Nephron progenitor cell (in vitro differentiated cells): ENCODE results near the gene HAPSTR1.
"Not testable (repeated sequence)": the region's sequence is repeated elsewhere in the genome, so short reads cannot be mapped to it uniquely, and the experiment has no call there.

Experiments used
- DNase-seq: peaks from one replicate; pipeline ENCODE4 v3.0.0; 2021
- H3K27ac Mint-ChIP-seq: 2 replicates; pipeline ENCODE4 v1.8.0; 2021; ENCODE audit warnings: mild to moderate bottlenecking, moderate library complexity, mixed read lengths
- H3K27me3 Mint-ChIP-seq: 2 replicates; pipeline ENCODE4 v1.8.0; 2021; ENCODE audit warnings: mild to moderate bottlenecking, low read depth, mixed read lengths; ENCODE audit not compliant: poor library complexity
- H3K36me3 Mint-ChIP-seq: 2 replicates; pipeline ENCODE4 v1.8.0; 2021; ENCODE audit warnings: low read depth, mixed read lengths
- H3K4me1 Mint-ChIP-seq: 2 replicates; pipeline ENCODE4 v1.8.0; 2021; ENCODE audit warnings: mixed read lengths
- H3K4me3 Mint-ChIP-seq: 2 replicates; pipeline ENCODE4 v1.8.0; 2021; ENCODE audit warnings: mild to moderate bottlenecking, moderate library complexity, mixed read lengths
- H3K9me3 Mint-ChIP-seq: 2 replicates; pipeline ENCODE4 v1.8.0; 2021; ENCODE audit warnings: mild to moderate bottlenecking, moderate library complexity, mixed read lengths
- CTCF ChIP-seq: fragments of 200-600 bp; sonication (generic); IDR thresholded peaks from 2 replicates; pipeline ENCODE4 v1.5.0; 2021; ENCODE audit warnings: antibody characterized with exemption

HAPSTR1 gene

GRCh38 chr16:9082422-9082821, 9.0 kb upstream of the HAPSTR1 start:
- Mint-ChIP-seq H3K27me3 (peaks cover 3% of the 10 kb centered on the region), H3K27ac (no peak overlapping the region), H3K4me1 (no peaks in the 10 kb centered on the region), H3K36me3 (no peaks in the 10 kb centered on the region), H3K4me3 (no peak overlapping the region), H3K9me3 (peaks cover 20% of the 10 kb centered on the region)
- TF ChIP-seq CTCF: no peak
- DNase-seq: no peak

- not testable (repeated sequence) for H3K4me3 Mint-ChIP-seq, H3K27ac Mint-ChIP-seq, H3K36me3 Mint-ChIP-seq, H3K27me3 Mint-ChIP-seq, DNase-seq, H3K9me3 Mint-ChIP-seq
- H3K4me1 Mint-ChIP-seq: peaks cover 15% of the 10 kb centered on the region
Measured at GRCh38 chr16:9087733-9088132, 3.7 kb upstream of the HAPSTR1 start.

GRCh38 chr16:9088848-9089247, 2.6 kb upstream of the HAPSTR1 start:
- peaks cover 4% of the 10 kb centered on the region for H3K27me3 Mint-ChIP-seq

GRCh38 chr16:9089660-9090059, 1.8 kb upstream of the HAPSTR1 start:
- TF ChIP-seq CTCF: no peak
- peaks cover 17% of the 10 kb centered on the region for H3K36me3 Mint-ChIP-seq
- H3K9me3 Mint-ChIP-seq: no peaks in the 10 kb centered on the region
- H3K27ac Mint-ChIP-seq: peak overlapping the region; percentile 48
- H3K27me3 Mint-ChIP-seq: peaks cover 4% of the 10 kb centered on the region
- H3K4me3 Mint-ChIP-seq: peak overlapping the region; percentile 84
- no peak for DNase-seq
- peaks cover 33% of the 10 kb centered on the region for H3K4me1 Mint-ChIP-seq

More at GRCh38 chr16:9088848-9089247, 2.6 kb upstream of the HAPSTR1 start:
- no peak for TF ChIP-seq CTCF
- no peak for DNase-seq
- Mint-ChIP-seq H3K9me3 (no peaks in the 10 kb centered on the region), H3K27ac (no peak overlapping the region), H3K4me3 (no peak overlapping the region), H3K36me3 (peaks cover 12% of the 10 kb centered on the region), H3K4me1 (peaks cover 25% of the 10 kb centered on the region)

- Mint-ChIP-seq H3K9me3 (no peaks in the 10 kb centered on the region), H3K27ac (peak overlapping the region; percentile 77), H3K4me3 (peak overlapping the region; percentile 88), H3K27me3 (peaks cover 4% of the 10 kb centered on the region), H3K4me1 (peaks cover 39% of the 10 kb centered on the region), H3K36me3 (peaks cover 23% of the 10 kb centered on the region)
- no peak for TF ChIP-seq CTCF
- DNase-seq: peak; percentile 57
Measured at GRCh38 chr16:9090101-9090959, 1.1 kb upstream of the HAPSTR1 start.

GRCh38 chr16:9091867-9092281, 430 bp downstream of the HAPSTR1 start:
- H3K27ac Mint-ChIP-seq: no peak overlapping the region
- no peaks in the 10 kb centered on the region for H3K9me3 Mint-ChIP-seq
- TF ChIP-seq CTCF: no peak
- no peak for DNase-seq
- H3K4me1 Mint-ChIP-seq: peaks cover 51% of the 10 kb centered on the region
- peaks cover 34% of the 10 kb centered on the region for H3K36me3 Mint-ChIP-seq
- peak overlapping the region; percentile 88 for H3K4me3 Mint-ChIP-seq
- peaks cover 4% of the 10 kb centered on the region for H3K27me3 Mint-ChIP-seq
